ENCODE results near the gene RAB3IL1.

Gene RAB3IL1

DNA sequence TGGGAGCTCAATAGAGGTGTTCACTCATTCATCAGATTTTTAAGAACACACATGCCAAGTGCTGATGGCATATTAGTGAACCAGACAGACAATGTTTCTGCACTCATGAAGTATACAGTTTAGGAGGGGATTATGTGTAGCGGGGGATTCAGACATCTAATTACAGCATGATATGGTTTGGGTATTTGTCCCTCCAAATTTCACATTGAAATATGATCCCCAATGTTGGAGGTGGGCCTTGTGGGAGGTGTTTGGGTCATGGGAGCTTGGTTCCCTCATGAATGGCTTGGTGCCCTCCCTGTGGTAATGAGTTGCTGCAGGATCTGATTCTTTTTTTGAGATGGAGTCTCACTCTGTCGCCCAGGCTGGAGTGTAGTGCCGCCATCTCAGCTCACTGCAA lies 8.9 kb upstream of the RAB3IL1 start (continued):
- TF ChIP-seq ZSCAN4 (tag by site-specific recombination; IDR thresholded peaks at IDR 0.05) (no peak), MYNN (tag by site-specific recombination; IDR thresholded peaks at IDR 0.05; ENCODE audit: borderline replicate concordance) (no peak), GLIS1 (tag by site-specific recombination; IDR thresholded peaks at IDR 0.05) (0 out of 2 replicates have a peak, but pooled peaks have one; percentile 26), ZNF23 (tag by site-specific recombination; IDR thresholded peaks at IDR 0.05; ENCODE audit: borderline replicate concordance) (no peak), RBAK (tag by site-specific recombination; IDR thresholded peaks at IDR 0.05) (no peak), ZFHX2 (tag by site-specific recombination; conservative IDR thresholded peaks at IDR 0.05) (peak; percentile 76)
- TF ChIP-seq, protein P1, sequence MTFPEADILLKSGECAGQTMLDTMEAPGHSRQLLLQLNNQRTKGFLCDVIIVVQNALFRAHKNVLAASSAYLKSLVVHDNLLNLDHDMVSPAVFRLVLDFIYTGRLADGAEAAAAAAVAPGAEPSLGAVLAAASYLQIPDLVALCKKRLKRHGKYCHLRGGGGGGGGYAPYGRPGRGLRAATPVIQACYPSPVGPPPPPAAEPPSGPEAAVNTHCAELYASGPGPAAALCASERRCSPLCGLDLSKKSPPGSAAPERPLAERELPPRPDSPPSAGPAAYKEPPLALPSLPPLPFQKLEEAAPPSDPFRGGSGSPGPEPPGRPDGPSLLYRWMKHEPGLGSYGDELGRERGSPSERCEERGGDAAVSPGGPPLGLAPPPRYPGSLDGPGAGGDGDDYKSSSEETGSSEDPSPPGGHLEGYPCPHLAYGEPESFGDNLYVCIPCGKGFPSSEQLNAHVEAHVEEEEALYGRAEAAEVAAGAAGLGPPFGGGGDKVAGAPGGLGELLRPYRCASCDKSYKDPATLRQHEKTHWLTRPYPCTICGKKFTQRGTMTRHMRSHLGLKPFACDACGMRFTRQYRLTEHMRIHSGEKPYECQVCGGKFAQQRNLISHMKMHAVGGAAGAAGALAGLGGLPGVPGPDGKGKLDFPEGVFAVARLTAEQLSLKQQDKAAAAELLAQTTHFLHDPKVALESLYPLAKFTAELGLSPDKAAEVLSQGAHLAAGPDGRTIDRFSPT (tag by site-specific recombination; IDR thresholded peaks at IDR 0.05) = no peak

DNA sequence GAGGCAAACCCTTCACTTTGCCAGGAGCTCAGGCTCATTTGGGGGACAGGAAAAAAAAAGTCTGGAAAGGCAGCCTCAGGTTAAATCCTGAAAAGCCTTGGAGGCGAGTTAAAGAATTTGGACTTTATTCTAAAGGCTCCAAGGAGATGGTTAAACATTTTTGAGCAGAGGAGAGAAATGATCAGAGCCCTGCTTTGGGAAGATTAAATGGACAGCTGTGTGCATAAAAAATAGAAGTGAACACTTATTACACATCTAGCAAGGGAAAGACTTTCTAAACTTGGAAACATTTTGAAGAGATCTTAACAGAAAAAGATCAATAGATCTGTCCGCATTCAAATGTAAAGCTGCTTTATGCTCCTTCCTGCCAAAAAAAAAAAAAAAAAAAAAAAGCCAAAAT lies 8.4 kb upstream of the RAB3IL1 start:
- no peak overlapping the region for H3K4me3 ChIP-seq (ENCODE audit: low read depth, low read length)
- no peaks in the 10 kb centered on the region for H3K4me1 ChIP-seq (ENCODE audit: control insufficient read depth, insufficient read depth, low read length)
- H3K36me3 ChIP-seq (ENCODE audit: control insufficient read depth in 2 of 2, insufficient read depth in 1 of 2, low read length in 2 of 2) = no peaks in the 10 kb centered on the region
- TF ChIP-seq ZBTB11 (tag by site-specific recombination; conservative IDR thresholded peaks at IDR 0.05; ENCODE audit: low read depth) = no peak
- no peak for TF ChIP-seq TCF7L2 (IDR thresholded peaks at IDR 0.05; ENCODE audit: borderline replicate concordance, low read depth, low read length)
- TF ChIP-seq, protein P2, sequence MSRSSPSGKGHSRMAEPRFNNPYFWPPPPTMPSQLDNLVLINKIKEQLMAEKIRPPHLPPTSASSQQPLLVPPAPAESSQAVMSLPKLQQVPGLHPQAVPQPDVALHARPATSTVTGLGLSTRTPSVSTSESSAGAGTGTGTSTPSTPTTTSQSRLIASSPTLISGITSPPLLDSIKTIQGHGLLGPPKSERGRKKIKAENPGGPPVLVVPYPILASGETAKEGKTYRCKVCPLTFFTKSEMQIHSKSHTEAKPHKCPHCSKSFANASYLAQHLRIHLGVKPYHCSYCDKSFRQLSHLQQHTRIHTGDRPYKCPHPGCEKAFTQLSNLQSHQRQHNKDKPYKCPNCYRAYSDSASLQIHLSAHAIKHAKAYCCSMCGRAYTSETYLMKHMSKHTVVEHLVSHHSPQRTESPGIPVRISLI (tag by site-specific recombination; IDR thresholded peaks at IDR 0.05) = no peak
- no peak for TF ChIP-seq ZBTB17 (tag by site-specific recombination; IDR thresholded peaks at IDR 0.05)
- no peak for TF ChIP-seq ZNF521 (tag by site-specific recombination; IDR thresholded peaks at IDR 0.05)
- TF ChIP-seq ZNF341 (tag by site-specific recombination; IDR thresholded peaks at IDR 0.05; ENCODE audit: low read depth) = no peak
- no peak for TF ChIP-seq ZNF785 (tag by site-specific recombination; IDR thresholded peaks at IDR 0.05)
- TF ChIP-seq GFI1B (tag by site-specific recombination; IDR thresholded peaks at IDR 0.05) = no peak
- no peak for TF ChIP-seq ZNF324 (tag by site-specific recombination; IDR thresholded peaks at IDR 0.05)
- no peak for TF ChIP-seq ZNF214 (tag by site-specific recombination; IDR thresholded peaks at IDR 0.05; ENCODE audit: borderline replicate concordance)
- TF ChIP-seq ZSCAN16 (tag by site-specific recombination; IDR thresholded peaks at IDR 0.05) = no peak
- TF ChIP-seq ZNF629 (tag by site-specific recombination; IDR thresholded peaks at IDR 0.05) = no peak
- TF ChIP-seq, protein P3, sequence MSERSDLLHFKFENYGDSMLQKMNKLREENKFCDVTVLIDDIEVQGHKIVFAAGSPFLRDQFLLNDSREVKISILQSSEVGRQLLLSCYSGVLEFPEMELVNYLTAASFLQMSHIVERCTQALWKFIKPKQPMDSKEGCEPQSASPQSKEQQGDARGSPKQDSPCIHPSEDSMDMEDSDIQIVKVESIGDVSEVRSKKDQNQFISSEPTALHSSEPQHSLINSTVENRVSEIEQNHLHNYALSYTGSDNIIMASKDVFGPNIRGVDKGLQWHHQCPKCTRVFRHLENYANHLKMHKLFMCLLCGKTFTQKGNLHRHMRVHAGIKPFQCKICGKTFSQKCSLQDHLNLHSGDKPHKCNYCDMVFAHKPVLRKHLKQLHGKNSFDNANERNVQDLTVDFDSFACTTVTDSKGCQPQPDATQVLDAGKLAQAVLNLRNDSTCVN (tag by site-specific recombination; optimal IDR thresholded peaks at IDR 0.05) = no peak
- H3K27ac ChIP-seq (ENCODE audit: extremely low read depth, low read depth, low read length) = no peak overlapping the region
- H3K9me3 ChIP-seq (ENCODE audit: control insufficient read depth, insufficient read depth, low read depth, low read length) = no peaks in the 10 kb centered on the region
- ChIA-PET POLR2A (interaction anchor here (0.7 kb wide), 1 partner anchor 14 kb away, joined by 3 read pairs; no protein-coding TSS in a partner anchor), CTCF (interaction anchor here (1.2 to 9.8 kb wide), 4 partner anchors 22 to 182 kb away, joined by 5 to 88 read pairs (median 10); no protein-coding TSS in a partner anchor)
